ENCODE measurements around the gene PPARGC1A.

Gene PPARGC1A

GRCh38 chr4:23878912-23879732, 10.7 kb downstream of the PPARGC1A start:
- DNase-seq (ENCODE audit: low spot score) = no peak

GRCh38 chr4:23878246-23878891, 11.5 kb downstream of the PPARGC1A start:
- no peak for DNase-seq (ENCODE audit: low spot score)

- no peak for DNase-seq (ENCODE audit: low spot score)
Observed at GRCh38 chr4:23877758-23878229, 12.1 kb downstream of the PPARGC1A start.

GRCh38 chr4:23876418-23877089, 13.3 kb downstream of the PPARGC1A start:
- no peak for DNase-seq (ENCODE audit: low spot score)

- no peak for DNase-seq (ENCODE audit: low spot score)
Observed at GRCh38 chr4:23875317-23875716, 14.5 kb downstream of the PPARGC1A start.

- no peak for DNase-seq (ENCODE audit: low spot score)
Observed at GRCh38 chr4:23874536-23874901, 15.3 kb downstream of the PPARGC1A start.

- DNase-seq (ENCODE audit: low spot score) = no peak
Observed at GRCh38 chr4:23873717-23874535, 15.9 kb downstream of the PPARGC1A start.

- no peak for DNase-seq (ENCODE audit: low spot score)
Observed at GRCh38 chr4:23871426-23871825, 18.4 kb downstream of the PPARGC1A start.

- DNase-seq (ENCODE audit: low spot score) = no peak
Observed at GRCh38 chr4:23866450-23867075, 23.3 kb downstream of the PPARGC1A start.

GRCh38 chr4:23861897-23862296, 27.9 kb downstream of the PPARGC1A start:
- no peak for DNase-seq (ENCODE audit: low spot score)

- DNase-seq (ENCODE audit: low spot score) = no peak
Observed at GRCh38 chr4:23860919-23861318, 28.9 kb downstream of the PPARGC1A start.

- DNase-seq (ENCODE audit: low spot score) = no peak
Observed at GRCh38 chr4:23857367-23857959, 32.4 kb downstream of the PPARGC1A start.

GRCh38 chr4:23856630-23857029, 33.2 kb downstream of the PPARGC1A start:
- DNase-seq (ENCODE audit: low spot score) = no peak

- DNase-seq (ENCODE audit: low spot score) = no peak
Observed at GRCh38 chr4:23855912-23856605, 33.8 kb downstream of the PPARGC1A start.

- no peak for DNase-seq (ENCODE audit: low spot score)
Observed at GRCh38 chr4:23853986-23854660, 35.7 kb downstream of the PPARGC1A start.

- no peak for DNase-seq (ENCODE audit: low spot score)
Observed at GRCh38 chr4:23851464-23851863, 38.4 kb downstream of the PPARGC1A start.

- no peak for DNase-seq (ENCODE audit: low spot score)
Observed at GRCh38 chr4:23847158-23847557, 42.7 kb downstream of the PPARGC1A start.

- DNase-seq (ENCODE audit: low spot score) = no peak
Observed at GRCh38 chr4:23844961-23845360, 44.9 kb downstream of the PPARGC1A start.

GRCh38 chr4:23839279-23839678, 50.6 kb downstream of the PPARGC1A start:
- DNase-seq (ENCODE audit: low spot score) = no peak

GRCh38 chr4:23838607-23839006, 51.2 kb downstream of the PPARGC1A start:
- DNase-seq (ENCODE audit: low spot score) = no peak
